ENCODE data around the gene LZTFL1.

LZTFL1 gene

DNA sequence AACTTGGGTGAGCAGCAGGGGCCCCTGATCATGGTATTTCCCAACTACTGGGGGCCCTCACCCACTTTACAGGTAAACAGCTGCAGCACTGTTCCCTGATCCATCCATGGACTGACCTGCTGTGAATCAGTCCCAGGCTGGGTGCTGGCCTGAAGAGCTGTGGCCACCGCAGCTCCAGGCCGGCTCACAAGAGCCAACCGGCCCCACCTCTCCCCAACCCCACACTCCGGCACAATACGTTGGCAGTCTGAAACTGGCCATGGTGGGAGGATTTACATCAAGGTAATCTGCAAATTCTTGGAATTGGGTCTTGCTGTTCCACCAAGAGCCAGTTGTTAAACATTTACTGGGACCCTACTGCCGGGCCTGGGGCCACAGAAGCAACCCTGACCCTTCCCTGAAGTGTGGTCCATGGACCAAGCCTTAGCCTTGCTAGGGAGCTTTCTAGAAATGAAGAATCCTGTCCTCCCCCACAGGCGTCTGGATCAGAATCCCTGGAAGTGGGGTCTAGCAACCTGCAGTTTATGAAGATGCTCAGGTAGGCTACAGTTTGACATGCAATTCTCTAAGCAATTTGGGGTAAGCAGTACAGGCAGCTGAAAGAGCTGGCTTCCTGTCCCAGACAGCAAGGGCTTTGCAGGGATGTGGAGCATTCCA, 49.3 kb downstream of the LZTFL1 start:
- Histone ChIP-seq H3K79me2 (ENCODE audit: control insufficient read depth, low read length) (no peaks in the 10 kb centered on the region), H3K36me3 (ENCODE audit: control insufficient read depth, low read length) (no peaks in the 10 kb centered on the region), H3K4me1 (ENCODE audit: control insufficient read depth, low read length) (peaks cover 7% of the 10 kb centered on the region), H3F3A (ENCODE audit: control insufficient read depth, insufficient read depth) (no peaks in the 10 kb centered on the region), H3K27ac (ENCODE audit: low read depth, low read length) (no peak overlapping the region), H3K4me3 (ENCODE audit: low read length) (no peak overlapping the region), H3K27me3 (ENCODE audit: control insufficient read depth, low read length) (no peaks in the 10 kb centered on the region), H4K20me1 (ENCODE audit: control insufficient read depth, insufficient read depth, low read depth, low read length) (no peaks in the 10 kb centered on the region), H3K4me2 (ENCODE audit: low read length) (no peak overlapping the region), H3K9me2 (replicated peaks; ENCODE audit: control insufficient read depth, low read length) (no peaks in the 10 kb centered on the region), H3K9me3 (ENCODE audit: control insufficient read depth, insufficient read depth, low read length) (peaks cover 5% of the 10 kb centered on the region; the same call in 1 of the 2 replicates)
- TF ChIP-seq, protein P1, sequence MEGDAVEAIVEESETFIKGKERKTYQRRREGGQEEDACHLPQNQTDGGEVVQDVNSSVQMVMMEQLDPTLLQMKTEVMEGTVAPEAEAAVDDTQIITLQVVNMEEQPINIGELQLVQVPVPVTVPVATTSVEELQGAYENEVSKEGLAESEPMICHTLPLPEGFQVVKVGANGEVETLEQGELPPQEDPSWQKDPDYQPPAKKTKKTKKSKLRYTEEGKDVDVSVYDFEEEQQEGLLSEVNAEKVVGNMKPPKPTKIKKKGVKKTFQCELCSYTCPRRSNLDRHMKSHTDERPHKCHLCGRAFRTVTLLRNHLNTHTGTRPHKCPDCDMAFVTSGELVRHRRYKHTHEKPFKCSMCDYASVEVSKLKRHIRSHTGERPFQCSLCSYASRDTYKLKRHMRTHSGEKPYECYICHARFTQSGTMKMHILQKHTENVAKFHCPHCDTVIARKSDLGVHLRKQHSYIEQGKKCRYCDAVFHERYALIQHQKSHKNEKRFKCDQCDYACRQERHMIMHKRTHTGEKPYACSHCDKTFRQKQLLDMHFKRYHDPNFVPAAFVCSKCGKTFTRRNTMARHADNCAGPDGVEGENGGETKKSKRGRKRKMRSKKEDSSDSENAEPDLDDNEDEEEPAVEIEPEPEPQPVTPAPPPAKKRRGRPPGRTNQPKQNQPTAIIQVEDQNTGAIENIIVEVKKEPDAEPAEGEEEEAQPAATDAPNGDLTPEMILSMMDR (IDR thresholded peaks at IDR 0.05; ENCODE audit: low read depth, low read length, poor library complexity, severe bottlenecking): no peak
- no peak for TF ChIP-seq EZH2phosphoT487 (IDR thresholded peaks at IDR 0.05; ENCODE audit: borderline replicate concordance, low read length)

DNA sequence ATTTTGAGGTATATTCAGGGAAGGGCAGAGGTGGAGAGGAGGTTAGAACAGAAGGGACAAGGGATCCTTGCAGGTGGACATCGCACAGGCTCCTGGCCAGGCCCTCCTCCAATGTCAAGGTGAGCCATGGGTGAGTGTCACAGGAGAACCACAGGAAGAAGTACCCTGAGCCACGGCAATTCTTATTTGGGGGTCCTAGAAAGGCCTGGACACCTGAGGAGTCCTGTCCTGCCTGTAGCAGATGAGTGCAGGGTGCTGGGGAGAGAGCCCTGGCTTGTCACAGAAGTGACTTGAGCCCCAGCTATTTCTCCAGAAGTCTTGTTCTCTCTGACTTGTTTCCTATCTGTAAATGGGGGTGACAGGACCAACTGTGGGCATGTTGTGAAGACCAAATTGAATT, 49.9 kb downstream of the LZTFL1 start:
- Histone ChIP-seq H3K4me1 (ENCODE audit: control insufficient read depth, low read length) (peaks cover 7% of the 10 kb centered on the region), H3K79me2 (ENCODE audit: control insufficient read depth, low read length) (no peaks in the 10 kb centered on the region), H3F3A (ENCODE audit: control insufficient read depth, insufficient read depth) (no peaks in the 10 kb centered on the region), H3K4me2 (ENCODE audit: low read length) (no peak overlapping the region), H3K36me3 (ENCODE audit: control insufficient read depth, low read length) (no peaks in the 10 kb centered on the region), H3K27me3 (ENCODE audit: control insufficient read depth, low read length) (no peaks in the 10 kb centered on the region), H3K4me3 (ENCODE audit: low read length) (no peak overlapping the region), H4K20me1 (ENCODE audit: control insufficient read depth, insufficient read depth, low read depth, low read length) (no peaks in the 10 kb centered on the region), H3K9me2 (replicated peaks; ENCODE audit: control insufficient read depth, low read length) (no peaks in the 10 kb centered on the region), H3K9me3 (ENCODE audit: control insufficient read depth, insufficient read depth, low read length) (peaks cover 5% of the 10 kb centered on the region; the same call in 1 of the 2 replicates), H3K27ac (ENCODE audit: low read depth, low read length) (no peak overlapping the region)
- TF ChIP-seq, protein P1 (IDR thresholded peaks at IDR 0.05; ENCODE audit: low read depth, low read length, poor library complexity, severe bottlenecking): no peak
- no peak for TF ChIP-seq EZH2phosphoT487 (IDR thresholded peaks at IDR 0.05; ENCODE audit: borderline replicate concordance, low read length)

DNA sequence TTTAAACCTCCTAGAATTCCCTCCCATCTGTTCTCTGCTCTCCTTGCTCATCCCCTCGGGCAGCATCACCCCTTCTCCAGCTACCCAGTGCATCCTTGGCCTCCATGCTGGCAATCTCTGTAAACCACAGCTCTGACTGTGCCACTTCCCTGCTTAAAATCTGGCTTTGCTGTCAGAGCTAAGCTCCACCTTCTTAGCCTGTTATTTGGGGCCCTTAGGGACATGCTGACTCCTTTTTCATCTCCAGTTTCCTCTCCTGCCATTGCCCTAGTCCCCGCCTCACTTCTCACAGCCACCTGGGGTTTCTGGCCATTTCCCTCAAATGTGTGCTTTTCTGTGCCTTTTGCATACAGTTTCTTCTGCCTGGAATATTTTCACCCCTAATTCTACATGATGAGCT, 51.3 kb downstream of the LZTFL1 start:
- Histone ChIP-seq H3K9me2 (replicated peaks; ENCODE audit: control insufficient read depth, low read length) (no peaks in the 10 kb centered on the region), H3K27ac (ENCODE audit: low read depth, low read length) (no peak overlapping the region), H3K36me3 (ENCODE audit: control insufficient read depth, low read length) (no peaks in the 10 kb centered on the region), H3F3A (ENCODE audit: control insufficient read depth, insufficient read depth) (no peaks in the 10 kb centered on the region), H3K4me2 (ENCODE audit: low read length) (no peak overlapping the region), H4K20me1 (ENCODE audit: control insufficient read depth, insufficient read depth, low read depth, low read length) (no peaks in the 10 kb centered on the region), H3K27me3 (ENCODE audit: control insufficient read depth, low read length) (no peaks in the 10 kb centered on the region), H3K9me3 (ENCODE audit: control insufficient read depth, insufficient read depth, low read length) (peaks cover 5% of the 10 kb centered on the region; the same call in 1 of the 2 replicates), H3K79me2 (ENCODE audit: control insufficient read depth, low read length) (no peaks in the 10 kb centered on the region), H3K4me1 (ENCODE audit: control insufficient read depth, low read length) (peaks cover 7% of the 10 kb centered on the region), H3K4me3 (ENCODE audit: low read length) (no peak overlapping the region)
- TF ChIP-seq, protein P1 (IDR thresholded peaks at IDR 0.05; ENCODE audit: low read depth, low read length, poor library complexity, severe bottlenecking): no peak
- no peak for TF ChIP-seq EZH2phosphoT487 (IDR thresholded peaks at IDR 0.05; ENCODE audit: borderline replicate concordance, low read length)

Measured in DOHH2 (cell line).